ENCODE data around the gene SLC25A29.

DNA sequence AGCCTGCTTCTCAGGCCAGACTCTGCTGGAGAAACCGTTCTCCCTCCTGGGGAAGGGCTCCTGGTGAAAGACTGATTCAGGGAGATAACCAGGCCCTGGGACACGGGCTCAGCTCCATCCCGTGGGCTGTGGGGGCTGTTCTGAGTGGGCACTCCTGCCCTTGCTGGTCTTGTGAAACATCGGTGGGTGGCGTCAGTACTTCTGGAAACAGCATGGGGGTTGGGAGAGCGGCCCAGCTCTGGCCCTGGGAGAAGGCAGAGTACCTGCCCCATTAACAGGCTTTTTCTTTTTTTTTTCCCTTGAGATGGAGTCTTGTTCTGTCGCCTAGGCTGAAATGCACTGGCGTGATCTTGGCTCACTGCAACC, 17.7 kb upstream of the SLC25A29 start:
- TF ChIP-seq BHLHE40 (IDR thresholded peaks at IDR 0.05; ENCODE audit: low read depth, low read length) (no peak), KDM1A (IDR thresholded peaks at IDR 0.05; ENCODE audit: low read depth) (no peak), MYC (IDR thresholded peaks at IDR 0.05; ENCODE audit: borderline replicate concordance, low read length) (no peak), POLR2A (IDR thresholded peaks at IDR 0.05; ENCODE audit: low read length) (no peak)
- TF ChIP-seq, protein P1, sequence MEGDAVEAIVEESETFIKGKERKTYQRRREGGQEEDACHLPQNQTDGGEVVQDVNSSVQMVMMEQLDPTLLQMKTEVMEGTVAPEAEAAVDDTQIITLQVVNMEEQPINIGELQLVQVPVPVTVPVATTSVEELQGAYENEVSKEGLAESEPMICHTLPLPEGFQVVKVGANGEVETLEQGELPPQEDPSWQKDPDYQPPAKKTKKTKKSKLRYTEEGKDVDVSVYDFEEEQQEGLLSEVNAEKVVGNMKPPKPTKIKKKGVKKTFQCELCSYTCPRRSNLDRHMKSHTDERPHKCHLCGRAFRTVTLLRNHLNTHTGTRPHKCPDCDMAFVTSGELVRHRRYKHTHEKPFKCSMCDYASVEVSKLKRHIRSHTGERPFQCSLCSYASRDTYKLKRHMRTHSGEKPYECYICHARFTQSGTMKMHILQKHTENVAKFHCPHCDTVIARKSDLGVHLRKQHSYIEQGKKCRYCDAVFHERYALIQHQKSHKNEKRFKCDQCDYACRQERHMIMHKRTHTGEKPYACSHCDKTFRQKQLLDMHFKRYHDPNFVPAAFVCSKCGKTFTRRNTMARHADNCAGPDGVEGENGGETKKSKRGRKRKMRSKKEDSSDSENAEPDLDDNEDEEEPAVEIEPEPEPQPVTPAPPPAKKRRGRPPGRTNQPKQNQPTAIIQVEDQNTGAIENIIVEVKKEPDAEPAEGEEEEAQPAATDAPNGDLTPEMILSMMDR (IDR thresholded peaks at IDR 0.05): no peak
- TF ChIP-seq, protein P2, sequence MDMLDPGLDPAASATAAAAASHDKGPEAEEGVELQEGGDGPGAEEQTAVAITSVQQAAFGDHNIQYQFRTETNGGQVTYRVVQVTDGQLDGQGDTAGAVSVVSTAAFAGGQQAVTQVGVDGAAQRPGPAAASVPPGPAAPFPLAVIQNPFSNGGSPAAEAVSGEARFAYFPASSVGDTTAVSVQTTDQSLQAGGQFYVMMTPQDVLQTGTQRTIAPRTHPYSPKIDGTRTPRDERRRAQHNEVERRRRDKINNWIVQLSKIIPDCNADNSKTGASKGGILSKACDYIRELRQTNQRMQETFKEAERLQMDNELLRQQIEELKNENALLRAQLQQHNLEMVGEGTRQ (IDR thresholded peaks at IDR 0.05): no peak
- TF ChIP-seq, protein P3, sequence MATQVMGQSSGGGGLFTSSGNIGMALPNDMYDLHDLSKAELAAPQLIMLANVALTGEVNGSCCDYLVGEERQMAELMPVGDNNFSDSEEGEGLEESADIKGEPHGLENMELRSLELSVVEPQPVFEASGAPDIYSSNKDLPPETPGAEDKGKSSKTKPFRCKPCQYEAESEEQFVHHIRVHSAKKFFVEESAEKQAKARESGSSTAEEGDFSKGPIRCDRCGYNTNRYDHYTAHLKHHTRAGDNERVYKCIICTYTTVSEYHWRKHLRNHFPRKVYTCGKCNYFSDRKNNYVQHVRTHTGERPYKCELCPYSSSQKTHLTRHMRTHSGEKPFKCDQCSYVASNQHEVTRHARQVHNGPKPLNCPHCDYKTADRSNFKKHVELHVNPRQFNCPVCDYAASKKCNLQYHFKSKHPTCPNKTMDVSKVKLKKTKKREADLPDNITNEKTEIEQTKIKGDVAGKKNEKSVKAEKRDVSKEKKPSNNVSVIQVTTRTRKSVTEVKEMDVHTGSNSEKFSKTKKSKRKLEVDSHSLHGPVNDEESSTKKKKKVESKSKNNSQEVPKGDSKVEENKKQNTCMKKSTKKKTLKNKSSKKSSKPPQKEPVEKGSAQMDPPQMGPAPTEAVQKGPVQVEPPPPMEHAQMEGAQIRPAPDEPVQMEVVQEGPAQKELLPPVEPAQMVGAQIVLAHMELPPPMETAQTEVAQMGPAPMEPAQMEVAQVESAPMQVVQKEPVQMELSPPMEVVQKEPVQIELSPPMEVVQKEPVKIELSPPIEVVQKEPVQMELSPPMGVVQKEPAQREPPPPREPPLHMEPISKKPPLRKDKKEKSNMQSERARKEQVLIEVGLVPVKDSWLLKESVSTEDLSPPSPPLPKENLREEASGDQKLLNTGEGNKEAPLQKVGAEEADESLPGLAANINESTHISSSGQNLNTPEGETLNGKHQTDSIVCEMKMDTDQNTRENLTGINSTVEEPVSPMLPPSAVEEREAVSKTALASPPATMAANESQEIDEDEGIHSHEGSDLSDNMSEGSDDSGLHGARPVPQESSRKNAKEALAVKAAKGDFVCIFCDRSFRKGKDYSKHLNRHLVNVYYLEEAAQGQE (IDR thresholded peaks at IDR 0.05): no peak

Measured in A549 (cell line).